Measurements from ENCODE around the gene PKLR. TPM values are rescaled to one million over a fixed set of nuclear protein-coding genes. Genes with fewer than 3 reads are reported as not detected.
A peak's percentile ranks its signal among the peaks of the same experiment; 100 is the strongest.

Gene PKLR
- total RNA-seq, 4 donors from 2014 or later, result 0.18 TPM; not detected in 3

- peaks cover 0 to 26% (median 6%) of the 10 kb centered on the region in 3 donors for H3K36me3 ChIP-seq
- no peak for DNase-seq
- WGBS, 2 donors, result 52 to 59% methylated on average over 4 of the region's 4 CpGs
- no peak overlapping the region for H3K4me3 ChIP-seq
- H3K4me1 ChIP-seq, result peaks cover 2 to 73% (median 34%) of the 10 kb centered on the region in 3 donors
- no peaks in the 10 kb centered on the region for H3K9me3 ChIP-seq
- H3K27me3 ChIP-seq, result no peaks in the 10 kb centered on the region
- intact Hi-C loops (cut with DNase I), result loop anchor here (5.0 kb wide), 1 partner anchor 35 kb away; the partner anchor contains the start of genes MTX1 and THBS3
- TF ChIP-seq CTCF (IDR thresholded peaks at IDR 0.05) (no peak), POLR2A (IDR thresholded peaks at IDR 0.05) (no peak)
- peak overlapping the region; percentile 37 to 70 (median 44) for H3K27ac ChIP-seq
Observed at GRCh38 chr1:155241841-155242264, 59.4 kb downstream of the PKLR start.

- H3K9me3 ChIP-seq, result no peaks in the 10 kb centered on the region
- TF ChIP-seq CTCF (IDR thresholded peaks at IDR 0.05), result peak in 1 of 6 experiments; percentile 19
- TF ChIP-seq POLR2A (IDR thresholded peaks at IDR 0.05), result no peak
- peak overlapping the region; percentile 37 to 70 (median 44) for H3K27ac ChIP-seq
- peaks cover 4 to 32% (median 13%) of the 10 kb centered on the region in 3 donors for H3K36me3 ChIP-seq
- H3K4me1 ChIP-seq, result peaks cover 2 to 73% (median 34%) of the 10 kb centered on the region in 3 donors
- no peak for DNase-seq
- intact Hi-C loops (cut with DNase I), result loop anchor here (5.0 kb wide), 1 partner anchor 34 kb away; the partner anchor contains the start of genes MTX1 and THBS3
- peak overlapping the region; percentile 20 to 63 (median 36) for H3K4me3 ChIP-seq
- H3K27me3 ChIP-seq, result no peaks in the 10 kb centered on the region
- 17 to 20% methylated on average over 3 to 4 of the region's 4 CpGs for WGBS, 2 donors
Observed at GRCh38 chr1:155241069-155241679, 60.1 kb downstream of the PKLR start.

Other genes starting within 250 kb of the PKLR start
- gene EFNA4, start 237.7 kb downstream of the PKLR start, total RNA-seq, result 10 to 100 TPM in 3 of 4 donors, 1 to 10 TPM in 1; 8.1 to 22.9 (median 12.2) TPM
- 10 to 100 TPM; 20.0 to 25.8 (median 21.1) TPM for gene EFNA3, start 222.6 kb downstream of the PKLR start, total RNA-seq
- 10 to 100 TPM; 30.2 to 42.9 (median 31.0) TPM for gene EFNA1, start 173.6 kb downstream of the PKLR start, total RNA-seq
- 10 to 100 TPM; 21.4 to 27.2 (median 26.0) TPM for gene SLC50A1, start 165.6 kb downstream of the PKLR start, total RNA-seq
- 10 to 100 TPM; 33.1 to 67.7 (median 45.4) TPM for gene DPM3, start 160.9 kb downstream of the PKLR start, total RNA-seq
- gene KRTCAP2, start 128.1 kb downstream of the PKLR start, total RNA-seq, result 100 to 1,000 TPM in 1 of 4 donors, 10 to 100 TPM in 3; 70.8 to 122 (median 73.8) TPM
- under 1 TPM in 3 of 4 donors, not detected in 1; 0.30 to 0.53 (median 0.38) TPM for gene TRIM46, start 127.6 kb downstream of the PKLR start, total RNA-seq
- 10 to 100 TPM in 3 of 4 donors, 1 to 10 TPM in 1; 8.7 to 18.5 (median 11.1) TPM for gene THBS3, start 93.5 kb downstream of the PKLR start, total RNA-seq
- 10 to 100 TPM; 34.0 to 59.1 (median 42.9) TPM for gene MTX1, start 92.7 kb downstream of the PKLR start, total RNA-seq
- 10 to 100 TPM; 10.5 to 27.9 (median 16.1) TPM for gene ENTREP3, start 46.0 kb downstream of the PKLR start, total RNA-seq
- 10 to 100 TPM; 56.8 to 72.2 (median 60.1) TPM for gene SCAMP3, start 39.1 kb downstream of the PKLR start, total RNA-seq
- 10 to 100 TPM; 21.9 to 35.1 (median 25.6) TPM for gene CLK2, start 27.9 kb downstream of the PKLR start, total RNA-seq
- gene HCN3, start 24.0 kb downstream of the PKLR start, total RNA-seq, result 1 to 10 TPM; 2.1 to 3.0 (median 2.5) TPM
- 100 to 1,000 TPM; 152 to 422 (median 192) TPM for gene FDPS, start 7.4 kb upstream of the PKLR start, total RNA-seq
- 10 to 100 TPM; 35.8 to 52.0 (median 40.1) TPM for gene RUSC1, start 19.5 kb upstream of the PKLR start, total RNA-seq

All from esophagus squamous epithelium (tissue), 5 donors.